AG04449 (cell line): Measurements from ENCODE around the gene DPEP2.

Source experiments
- CTCF ChIA-PET: fragments of 350-600 bp; formaldehyde crosslinking; extraction: SDS; loops from one replicate; lab custom pipeline; 2021; ENCODE audit warnings: antibody characterized with exemption; lab: Yijun Ruan, JAX
- POLR2A ChIA-PET: fragments of 400-600, 350-600 bp; formaldehyde crosslinking; extraction: SDS; loops from one replicate; lab custom pipeline; 2020; ENCODE audit warnings: antibody characterized with exemption, inconsistent platforms; lab: Yijun Ruan, JAX
- DNase-seq: peaks from one replicate; pipeline ENCODE4 v3.0.0-alpha.2; 2010; ENCODE audit warnings: low read depth, low spot score
- H3K4me3 ChIP-seq: 2 replicates; pipeline ENCODE4 v1.5.1; 2011; ENCODE audit warnings: low read depth, mild to moderate bottlenecking, control low read depth, low read length
- TF ChIP-seq, protein P1 (sequence below): IDR thresholded peaks from one replicate; pipeline ENCODE4 v1.5.1; 2011; ENCODE audit warnings: mild to moderate bottlenecking, moderate library complexity, low read length, control low read depth, inconsistent platforms; ENCODE audit not compliant: insufficient read depth; ENCODE audit errors: missing control alignments

DPEP2 gene

DNA sequence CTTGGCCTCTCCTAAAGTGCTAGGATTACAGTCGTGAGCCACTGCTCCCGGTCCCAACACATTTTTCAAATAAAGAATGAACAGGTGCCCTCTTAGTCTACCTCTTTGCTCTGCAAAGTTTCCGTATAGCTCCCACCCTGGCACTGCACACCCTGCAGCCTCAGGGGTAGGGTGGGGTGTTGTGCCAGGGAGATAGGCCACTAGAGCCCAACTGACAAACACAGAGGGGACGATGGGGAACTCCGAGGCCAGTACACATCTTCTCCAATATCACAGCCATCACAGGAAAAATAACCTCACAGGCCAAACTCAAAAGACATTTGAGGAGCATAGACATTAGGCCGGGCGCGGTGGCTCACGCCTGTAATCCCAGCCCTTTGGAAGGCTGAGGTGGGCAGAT is 28.2 kb downstream of the DPEP2 start:
- ChIA-PET CTCF (interaction anchor here (0.9 to 1.2 kb wide), 3 partner anchors 21 to 257 kb away, joined by 3 to 4 read pairs (median 4); no protein-coding TSS in a partner anchor), POLR2A (no interaction called here)
- H3K4me3 ChIP-seq: no peak overlapping the region
- TF ChIP-seq, protein P1, sequence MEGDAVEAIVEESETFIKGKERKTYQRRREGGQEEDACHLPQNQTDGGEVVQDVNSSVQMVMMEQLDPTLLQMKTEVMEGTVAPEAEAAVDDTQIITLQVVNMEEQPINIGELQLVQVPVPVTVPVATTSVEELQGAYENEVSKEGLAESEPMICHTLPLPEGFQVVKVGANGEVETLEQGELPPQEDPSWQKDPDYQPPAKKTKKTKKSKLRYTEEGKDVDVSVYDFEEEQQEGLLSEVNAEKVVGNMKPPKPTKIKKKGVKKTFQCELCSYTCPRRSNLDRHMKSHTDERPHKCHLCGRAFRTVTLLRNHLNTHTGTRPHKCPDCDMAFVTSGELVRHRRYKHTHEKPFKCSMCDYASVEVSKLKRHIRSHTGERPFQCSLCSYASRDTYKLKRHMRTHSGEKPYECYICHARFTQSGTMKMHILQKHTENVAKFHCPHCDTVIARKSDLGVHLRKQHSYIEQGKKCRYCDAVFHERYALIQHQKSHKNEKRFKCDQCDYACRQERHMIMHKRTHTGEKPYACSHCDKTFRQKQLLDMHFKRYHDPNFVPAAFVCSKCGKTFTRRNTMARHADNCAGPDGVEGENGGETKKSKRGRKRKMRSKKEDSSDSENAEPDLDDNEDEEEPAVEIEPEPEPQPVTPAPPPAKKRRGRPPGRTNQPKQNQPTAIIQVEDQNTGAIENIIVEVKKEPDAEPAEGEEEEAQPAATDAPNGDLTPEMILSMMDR: no peak
- no peak for DNase-seq

- TF ChIP-seq, protein P1: no peak
- ChIA-PET POLR2A (no interaction called here), CTCF (interaction anchor here (0.9 to 1.0 kb wide), 2 partner anchors 22 to 72 kb away, joined by 4 to 5 read pairs; no protein-coding TSS in a partner anchor)
- DNase-seq: no peak
- H3K4me3 ChIP-seq: peak overlapping the region; percentile 97
Measured at GRCh38 chr16:67969254-67970039, 29.8 kb downstream of the DPEP2 start.

DNA sequence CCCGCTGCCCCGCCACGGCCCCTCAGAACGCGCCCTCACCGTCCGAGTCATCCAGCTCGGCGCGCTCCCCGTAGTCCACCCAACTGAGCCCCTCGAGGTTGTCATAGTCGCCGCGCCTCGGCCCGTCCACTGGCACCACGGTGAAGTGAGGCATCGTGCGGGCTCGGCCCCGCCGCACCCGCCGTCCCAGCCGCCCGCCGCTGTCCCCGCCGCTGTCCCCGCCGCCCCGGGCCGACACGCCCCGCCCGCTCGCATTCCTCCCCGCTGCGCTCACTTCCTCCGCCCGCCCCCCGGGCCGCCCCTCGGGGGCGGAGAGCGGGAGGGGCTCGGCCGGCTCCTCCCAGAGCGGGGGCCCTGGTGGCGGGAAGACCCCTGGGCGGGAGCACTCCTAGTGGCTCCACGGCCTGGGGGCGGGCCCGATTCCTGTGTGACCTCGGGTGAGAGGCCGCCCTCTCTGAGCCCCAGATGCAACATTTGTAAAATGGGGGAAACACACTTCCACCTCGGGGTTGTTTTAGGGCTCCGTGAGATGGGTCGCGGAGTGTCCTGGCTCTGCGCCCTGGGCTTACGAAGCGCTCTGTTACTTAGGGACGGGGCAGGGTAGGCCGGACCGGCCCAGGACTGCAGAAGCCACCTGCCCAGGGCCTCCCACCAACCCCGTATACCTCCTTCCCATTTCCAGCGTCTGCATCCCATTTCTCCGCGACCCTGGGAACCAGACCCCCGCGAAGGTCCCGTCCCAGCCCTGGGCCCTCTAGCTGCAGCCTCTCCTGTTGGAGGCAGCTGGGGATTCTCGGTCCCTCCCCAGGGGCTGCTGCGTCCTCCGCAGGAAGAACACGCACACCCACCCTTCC is 30.7 kb downstream of the DPEP2 start, which contains the start of gene SLC12A4:
TSS of gene SLC12A4 (minus strand) at position 238 of the 854 bp plus-strand sequence. CDS start at position 154, 84 bp downstream.
- no peak for DNase-seq
- ChIA-PET CTCF (interaction anchor here (1.0 kb wide), 1 partner anchor 23 kb away, joined by 5 read pairs; no protein-coding TSS in a partner anchor), POLR2A (interaction anchor here (1.0 kb wide), 1 partner anchor 12 kb away, joined by 3 read pairs; no protein-coding TSS in a partner anchor)
- TF ChIP-seq, protein P1: no peak
- peak within 1 kb of the TSS; percentile 97 for H3K4me3 ChIP-seq

- POLR2A ChIA-PET: interaction anchor here (1.0 kb wide), 1 partner anchor 13 kb away, joined by 3 read pairs; no protein-coding TSS in a partner anchor
- peak overlapping the region; percentile 97 for H3K4me3 ChIP-seq
- CTCF ChIA-PET: no interaction called here
- DNase-seq: no peak
- TF ChIP-seq, protein P1: no peak
Measured at GRCh38 chr16:67967958-67968399, 31.3 kb downstream of the DPEP2 start.

DNA sequence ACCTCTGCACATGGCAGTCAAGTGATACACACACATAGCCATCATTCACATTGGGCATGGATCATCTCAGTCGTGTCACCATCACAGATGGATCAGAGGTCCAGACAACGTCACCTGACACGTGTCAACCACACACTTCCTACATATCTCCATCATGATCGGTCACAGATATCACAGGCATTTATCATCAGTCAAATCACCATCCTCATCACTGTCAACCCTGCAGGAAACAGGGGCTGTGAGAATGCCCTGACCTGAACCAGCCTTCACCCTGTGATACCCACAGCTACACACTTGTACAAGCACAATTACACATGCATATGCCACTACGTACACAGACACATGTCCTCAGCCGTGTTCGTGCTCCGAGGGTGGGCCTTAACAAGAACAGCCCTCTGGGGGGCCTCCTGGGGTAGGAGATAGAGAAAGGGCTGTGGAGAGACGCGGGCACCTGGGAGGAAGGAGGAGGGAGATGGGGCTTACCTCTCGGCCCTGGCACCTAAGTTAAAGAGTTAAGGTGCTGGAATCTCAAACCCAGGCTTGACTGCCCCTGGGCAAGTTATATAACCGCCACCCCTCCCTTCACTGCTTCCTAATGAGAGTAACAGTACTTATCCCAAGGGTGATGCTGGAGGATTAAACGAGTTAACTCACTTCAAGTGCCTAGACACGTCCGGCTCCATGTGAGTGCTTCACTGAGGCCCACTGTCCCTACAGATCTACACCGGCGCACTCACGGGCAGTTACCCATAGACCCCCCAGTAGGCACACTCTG is 31.9 kb downstream of the DPEP2 start:
- POLR2A ChIA-PET: interaction anchor here (0.7 to 1.0 kb wide), 3 partner anchors 14 to 270 kb away, joined by 3 to 4 read pairs (median 4); no protein-coding TSS in a partner anchor
- CTCF ChIA-PET: interaction anchor here (1.0 to 2.9 kb wide), 4 partner anchors 27 to 361 kb away, joined by 3 to 9 read pairs (median 4); no protein-coding TSS in a partner anchor
- TF ChIP-seq, protein P1: no peak
- DNase-seq: no peak
- peak overlapping the region; percentile 97 for H3K4me3 ChIP-seq
